Keratinocyte (primary cell): ENCODE measurements around the gene FAM120A. TPM values are rescaled to one million over a fixed set of nuclear protein-coding genes. Genes with fewer than 3 reads are reported as not detected.

Experiments
- DNase-seq: peaks from one replicate; pipeline ENCODE4 v3.0.0-alpha.2; 2011; ENCODE audit warnings: low read depth, missing footprints, low spot score
- FAIRE-seq: peaks from 2 replicates; lab custom pipeline; 2011; peaks lifted over from hg19 to GRCh38; lab: Jason Lieb, UNC
- H2AFZ ChIP-seq: 2 replicates; pipeline ENCODE4 v1.6.0; 2012; ENCODE audit warnings: low read length, control low read depth, inconsistent platforms; ENCODE audit not compliant: control insufficient read depth
- H3K27ac ChIP-seq: 2 replicates; pipeline ENCODE4 v1.5.1; 2011; ENCODE audit warnings: low read length; ENCODE audit not compliant: control insufficient read depth, insufficient read depth
- H3K27me3 ChIP-seq: 3 replicates; pipeline ENCODE4 v1.6.0; 2011; ENCODE audit warnings: low read length; ENCODE audit not compliant: control insufficient read depth, insufficient read depth; ENCODE audit errors: extremely low read depth
- H3K36me3 ChIP-seq, 2 experiments: 2 replicates in 1 of 2; 3 replicates in 1 of 2; pipeline ENCODE4 v1.5.1; 2011; ENCODE audit warnings: low read length in 2 of 2, mild to moderate bottlenecking in 1 of 2; ENCODE audit not compliant: control insufficient read depth in 2 of 2, insufficient read depth in 2 of 2; ENCODE audit errors: extremely low read depth in 1 of 2
- H3K4me1 ChIP-seq: 3 replicates; pipeline ENCODE4 v1.5.1; 2011; ENCODE audit warnings: low read length; ENCODE audit not compliant: control insufficient read depth, insufficient read depth; ENCODE audit errors: extremely low read depth
- H3K4me2 ChIP-seq: 3 replicates; pipeline ENCODE4 v1.6.0; 2011; ENCODE audit warnings: low read depth, low read length; ENCODE audit not compliant: control insufficient read depth, insufficient read depth; ENCODE audit errors: extremely low read depth
- H3K4me3 ChIP-seq, 3 experiments: fragments of 200-600 bp in 1 of 3; sonication (generic) in 1 of 3; 2 replicates in 2 of 3; 3 replicates in 1 of 3; pipeline ENCODE4 v1.5.1; 2011 to 2016; ENCODE audit warnings: low read length in 3 of 3, mild to moderate bottlenecking in 3 of 3, control low read depth in 2 of 3, inconsistent platforms in 1 of 3, low read depth in 1 of 3, mixed read lengths in 1 of 3, mixed run types in 1 of 3, moderate library complexity in 1 of 3; ENCODE audit not compliant: control insufficient read depth in 2 of 3, insufficient read depth in 2 of 3; ENCODE audit errors: extremely low read depth in 1 of 3
- H3K79me2 ChIP-seq: 2 replicates; pipeline ENCODE4 v1.6.0; 2012; ENCODE audit warnings: low read length; ENCODE audit not compliant: control insufficient read depth, insufficient read depth
- H3K9ac ChIP-seq: 3 replicates; pipeline ENCODE4 v1.6.0; 2011; ENCODE audit warnings: low read length; ENCODE audit not compliant: control insufficient read depth, insufficient read depth; ENCODE audit errors: extremely low read depth
- H3K9me1 ChIP-seq: 3 replicates; pipeline ENCODE4 v1.6.0; 2011; ENCODE audit warnings: low read length; ENCODE audit not compliant: control insufficient read depth, insufficient read depth; ENCODE audit errors: extremely low read depth
- H3K9me3 ChIP-seq: 2 replicates; pipeline ENCODE4 v1.5.1; 2012; ENCODE audit warnings: low read depth, low read length; ENCODE audit not compliant: control insufficient read depth
- H4K20me1 ChIP-seq: 3 replicates; pipeline ENCODE4 v1.6.0; 2011; ENCODE audit warnings: low read length; ENCODE audit not compliant: control insufficient read depth, insufficient read depth; ENCODE audit errors: extremely low read depth
- EZH2 ChIP-seq: IDR thresholded peaks from one replicate; pipeline ENCODE4 v1.6.1; 2012; ENCODE audit warnings: inconsistent platforms, mild to moderate bottlenecking, low read length, moderate library complexity
- dilution Hi-C: fragments of 300-500 bp; cut with MboI; formaldehyde crosslinking; loops from one replicate; pipeline ENCODE4 v1.7.0; 2020; ENCODE audit warnings: low sequenced_read_pairs; ENCODE audit not compliant: extremely low pct_ligation_motif_present
- polyA plus RNA-seq, 5 experiments: library from polyadenylated mRNA; depleted of rRNA in 3 of 5; stranded (reverse) in 3 of 5; stranded (forward) in 1 of 5; unstranded in 1 of 5; fragments of >200 nt; gene quantifications; 1 replicate in 1 of 5; 2 replicates in 3 of 5; 3 replicates in 1 of 5; pipeline versions ENCODE4 v1.2.1 to v1.2.3, GENCODE V29; 2011 to 2012; ENCODE audit warnings: missing spikeins in 2 of 5, low read depth in 1 of 5, low replicate concordance in 1 of 5
- TF ChIP-seq, protein P1 (sequence below), 3 experiments: IDR thresholded peaks in 1 of 3; conservative IDR thresholded peaks in 1 of 3; optimal IDR thresholded peaks in 1 of 3; 2 replicates in 2 of 3; 3 replicates in 1 of 3; pipeline versions ENCODE3 to v1.5.1; 2011; ENCODE audit warnings: low read length in 3 of 3, mild to moderate bottlenecking in 3 of 3, moderate library complexity in 2 of 3, control low read depth in 1 of 3, inconsistent platforms in 1 of 3; ENCODE audit not compliant: insufficient read depth in 2 of 3; ENCODE audit errors: extremely low read depth in 1 of 3

The FAM120A gene
- polyA plus RNA-seq, 1 donor (not counting 4 experiments of a cell fraction or from before 2014, with no cell fraction given): 79.2 TPM

DNA sequence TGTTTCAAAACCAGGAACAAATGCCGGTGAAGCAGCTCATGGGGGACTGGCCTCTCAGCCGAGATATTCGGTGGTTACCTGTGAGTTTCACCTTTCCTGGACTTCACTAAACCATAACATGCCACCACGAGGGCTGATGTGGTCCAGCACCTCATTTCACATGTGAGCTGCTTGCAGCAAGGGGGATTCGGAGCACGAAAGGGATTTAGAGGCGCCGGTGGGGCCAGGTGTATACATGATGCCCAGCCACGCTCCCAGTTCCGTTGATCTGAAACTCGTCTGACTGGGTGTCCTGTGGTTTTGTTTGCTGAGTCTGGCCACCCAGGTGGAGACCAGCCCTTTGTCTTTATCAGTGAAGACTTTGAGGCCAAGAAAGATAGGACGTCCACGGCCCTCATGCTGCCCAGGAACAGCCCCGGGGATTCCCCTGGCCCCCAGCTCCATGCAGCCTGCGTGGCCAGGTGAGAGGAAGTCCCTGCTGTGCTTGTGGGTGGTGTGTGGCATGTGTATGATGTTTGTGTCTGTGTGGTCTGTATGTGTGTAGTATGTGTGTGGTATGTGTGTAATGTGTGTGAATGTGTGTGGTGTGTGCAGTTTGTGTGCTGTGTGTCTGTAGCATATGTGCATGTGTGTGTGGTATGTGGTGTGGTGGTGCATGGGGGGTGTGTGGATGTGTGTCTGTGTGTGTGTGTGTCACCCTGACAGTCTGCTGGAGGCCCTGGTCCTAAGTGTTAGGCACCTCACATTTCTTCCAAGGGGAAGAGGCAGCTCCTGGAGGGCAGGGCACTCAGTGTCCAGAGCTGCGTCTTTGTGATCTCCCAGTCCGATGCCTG, 148.3 kb downstream of the FAM120A start:
- Histone ChIP-seq H3K4me3 (no peak overlapping the region), H3K79me2 (peaks cover 40% of the 10 kb centered on the region), H3K4me2 (no peak overlapping the region), H3K9me1 (no peaks in the 10 kb centered on the region), H3K9me3 (no peaks in the 10 kb centered on the region), H3K9ac (no peak overlapping the region), H4K20me1 (no peaks in the 10 kb centered on the region), H3K4me1 (peaks cover 8% of the 10 kb centered on the region), H2AFZ (no peak overlapping the region), H3K27ac (no peak overlapping the region), H3K36me3 (peaks cover 0 to 2% of the 10 kb centered on the region in 2 experiments), H3K27me3 (no peaks in the 10 kb centered on the region)
- dilution Hi-C loops: no loop called here
- TF ChIP-seq, protein P1, sequence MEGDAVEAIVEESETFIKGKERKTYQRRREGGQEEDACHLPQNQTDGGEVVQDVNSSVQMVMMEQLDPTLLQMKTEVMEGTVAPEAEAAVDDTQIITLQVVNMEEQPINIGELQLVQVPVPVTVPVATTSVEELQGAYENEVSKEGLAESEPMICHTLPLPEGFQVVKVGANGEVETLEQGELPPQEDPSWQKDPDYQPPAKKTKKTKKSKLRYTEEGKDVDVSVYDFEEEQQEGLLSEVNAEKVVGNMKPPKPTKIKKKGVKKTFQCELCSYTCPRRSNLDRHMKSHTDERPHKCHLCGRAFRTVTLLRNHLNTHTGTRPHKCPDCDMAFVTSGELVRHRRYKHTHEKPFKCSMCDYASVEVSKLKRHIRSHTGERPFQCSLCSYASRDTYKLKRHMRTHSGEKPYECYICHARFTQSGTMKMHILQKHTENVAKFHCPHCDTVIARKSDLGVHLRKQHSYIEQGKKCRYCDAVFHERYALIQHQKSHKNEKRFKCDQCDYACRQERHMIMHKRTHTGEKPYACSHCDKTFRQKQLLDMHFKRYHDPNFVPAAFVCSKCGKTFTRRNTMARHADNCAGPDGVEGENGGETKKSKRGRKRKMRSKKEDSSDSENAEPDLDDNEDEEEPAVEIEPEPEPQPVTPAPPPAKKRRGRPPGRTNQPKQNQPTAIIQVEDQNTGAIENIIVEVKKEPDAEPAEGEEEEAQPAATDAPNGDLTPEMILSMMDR (optimal IDR thresholded peaks at IDR 0.05 in 1 of 3, IDR thresholded peaks at IDR 0.05 in 1 of 3, conservative IDR thresholded peaks at IDR 0.05 in 1 of 3; ENCODE audit: extremely low read depth in 1 of 3, insufficient read depth in 2 of 3, low read length in 3 of 3): no peak
- no peak for TF ChIP-seq EZH2
- FAIRE-seq (no peak), DNase-seq (no peak)

DNA sequence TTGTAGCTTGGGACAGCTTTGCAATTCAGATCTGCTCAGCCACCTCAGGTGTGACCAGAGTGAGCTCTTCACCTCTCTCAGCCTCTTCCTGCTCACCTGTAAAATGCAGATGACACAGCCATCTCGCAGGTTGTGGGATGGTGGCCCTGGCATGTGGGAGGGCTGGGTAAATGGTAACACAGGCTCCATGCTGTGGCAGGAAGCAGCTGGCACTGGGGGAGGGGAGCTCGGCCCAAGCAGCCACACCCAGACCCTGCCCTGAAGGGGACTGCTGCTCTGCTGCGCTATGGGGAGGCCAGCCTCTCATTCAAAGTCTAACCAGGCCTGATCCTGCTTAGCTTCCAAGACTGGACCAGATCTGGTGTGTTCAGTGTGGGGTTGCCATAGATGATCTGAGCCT, 149.0 kb downstream of the FAM120A start:
- H2AFZ ChIP-seq: no peak overlapping the region
- no peaks in the 10 kb centered on the region for H3K27me3 ChIP-seq
- peak; percentile 48 for FAIRE-seq
- no peak overlapping the region for H3K4me2 ChIP-seq
- H3K4me3 ChIP-seq: no peak overlapping the region
- no peaks in the 10 kb centered on the region for H3K9me1 ChIP-seq
- DNase-seq: no peak
- H3K36me3 ChIP-seq: peaks cover 0 to 2% of the 10 kb centered on the region in 2 experiments
- peaks cover 40% of the 10 kb centered on the region for H3K79me2 ChIP-seq
- dilution Hi-C loops: no loop called here
- TF ChIP-seq, protein P1 (optimal IDR thresholded peaks at IDR 0.05 in 1 of 3, IDR thresholded peaks at IDR 0.05 in 1 of 3, conservative IDR thresholded peaks at IDR 0.05 in 1 of 3; ENCODE audit: extremely low read depth in 1 of 3, insufficient read depth in 2 of 3, low read length in 3 of 3): no peak
- no peak for TF ChIP-seq EZH2
- no peak overlapping the region for H3K27ac ChIP-seq
- peaks cover 7% of the 10 kb centered on the region for H3K4me1 ChIP-seq
- no peak overlapping the region for H3K9ac ChIP-seq
- H4K20me1 ChIP-seq: no peaks in the 10 kb centered on the region
- no peaks in the 10 kb centered on the region for H3K9me3 ChIP-seq
